GM19023 (cell line): Measurements from ENCODE around the gene CCDC70.

Experiments
- ATAC-seq: cut with Tn5 transposase; IDR thresholded peaks from one replicate; pipeline ENCODE4 v1.9.1; 2021; ENCODE audit warnings: mild to moderate bottlenecking, moderate library complexity; ENCODE audit not compliant: unreplicated experiment

Gene CCDC70

DNA sequence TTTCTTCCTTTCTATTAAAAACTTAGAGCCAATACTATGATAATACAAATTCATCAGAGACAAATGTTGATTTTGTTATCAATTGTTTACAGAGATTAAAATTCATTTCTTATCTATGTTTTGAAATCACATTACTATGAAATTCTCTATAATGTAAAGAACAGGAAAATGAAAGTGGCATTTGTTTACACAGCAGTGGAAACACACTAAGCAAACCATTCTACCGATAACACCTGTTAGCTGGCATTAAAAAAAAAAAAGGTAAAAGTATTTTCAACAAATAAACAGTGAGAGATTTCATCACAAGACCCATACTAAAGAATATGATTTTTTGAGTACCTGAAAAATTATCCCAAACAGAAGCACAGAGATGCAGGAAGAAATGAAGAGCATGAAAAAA is 4.8 kb upstream of the CCDC70 start:
- no peak for ATAC-seq

DNA sequence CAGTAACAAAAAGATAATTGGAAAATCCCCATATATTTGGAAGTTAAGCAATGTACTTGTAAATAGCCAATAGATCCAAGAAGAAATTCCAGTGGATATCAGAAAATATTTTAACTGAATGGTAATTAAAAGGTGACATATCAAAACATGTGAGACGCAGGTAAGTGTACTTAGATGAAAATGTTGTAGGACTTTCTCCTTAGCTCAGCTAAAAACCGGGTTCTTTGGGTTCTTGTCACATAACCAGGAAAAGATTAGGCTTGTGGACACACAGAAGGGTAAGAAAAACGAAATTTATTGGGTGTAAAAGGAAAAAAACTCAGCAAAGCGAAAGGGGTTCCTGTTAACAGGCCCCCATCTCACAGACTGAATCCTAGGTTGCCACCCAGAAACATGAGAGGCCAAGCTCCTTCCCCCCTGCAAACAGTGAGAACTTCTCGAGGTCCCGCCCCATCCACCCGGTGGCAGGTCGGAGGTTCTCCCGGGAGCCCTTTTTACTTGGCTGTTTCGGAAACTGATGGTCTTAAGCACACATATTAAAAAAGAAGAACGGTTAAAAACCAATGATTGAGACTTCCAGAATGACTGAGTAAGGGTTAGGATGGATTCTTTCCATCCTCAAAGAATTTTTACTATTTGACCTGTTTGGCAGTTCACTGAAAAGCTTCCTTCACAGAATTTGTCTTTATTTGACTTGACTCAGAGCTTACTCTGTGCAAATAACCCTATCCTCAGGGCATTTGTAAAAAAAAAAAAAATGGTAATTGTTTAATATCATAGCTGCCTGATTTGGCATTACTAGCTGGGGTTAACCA is 3.1 kb upstream of the CCDC70 start:
- no peak for ATAC-seq

DNA sequence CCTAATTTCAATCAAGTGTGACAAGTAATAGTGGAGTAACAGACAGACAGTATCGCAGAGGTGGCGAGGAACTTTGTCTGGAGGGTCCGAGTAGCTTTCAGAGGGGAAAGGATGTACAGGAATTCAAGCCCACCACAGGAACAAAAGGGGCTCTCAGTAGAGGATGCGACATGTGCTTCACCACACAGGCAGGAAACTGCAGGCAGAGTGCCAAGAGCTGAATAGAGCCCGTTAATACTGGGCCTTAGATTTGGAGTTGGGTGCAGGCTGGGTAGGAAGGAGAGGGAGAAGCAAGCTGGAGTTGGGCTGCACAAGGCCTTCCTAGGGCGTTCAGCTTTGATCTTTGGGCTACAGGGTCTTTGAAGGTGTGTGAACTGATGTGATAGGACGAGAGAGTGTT is 1.2 kb downstream of the CCDC70 start:
- ATAC-seq: no peak

DNA sequence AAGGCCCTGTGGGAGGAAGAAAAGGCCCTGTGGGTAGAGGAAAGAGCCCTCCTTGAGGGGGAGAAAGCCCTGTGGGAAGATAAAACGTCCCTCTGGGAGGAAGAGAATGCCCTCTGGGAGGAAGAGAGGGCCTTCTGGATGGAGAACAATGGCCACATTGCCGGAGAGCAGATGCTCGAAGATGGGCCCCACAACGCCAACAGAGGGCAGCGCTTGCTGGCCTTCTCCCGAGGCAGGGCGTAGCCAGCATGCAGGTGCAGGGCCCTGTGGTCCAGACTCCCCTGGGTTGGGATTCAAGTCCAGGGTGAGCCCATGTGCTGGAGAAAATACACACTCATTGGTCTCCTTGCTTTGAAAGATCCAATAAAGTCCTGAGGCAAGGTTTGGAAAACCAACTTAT is 4.1 kb downstream of the CCDC70 start:
- no peak for ATAC-seq

DNA sequence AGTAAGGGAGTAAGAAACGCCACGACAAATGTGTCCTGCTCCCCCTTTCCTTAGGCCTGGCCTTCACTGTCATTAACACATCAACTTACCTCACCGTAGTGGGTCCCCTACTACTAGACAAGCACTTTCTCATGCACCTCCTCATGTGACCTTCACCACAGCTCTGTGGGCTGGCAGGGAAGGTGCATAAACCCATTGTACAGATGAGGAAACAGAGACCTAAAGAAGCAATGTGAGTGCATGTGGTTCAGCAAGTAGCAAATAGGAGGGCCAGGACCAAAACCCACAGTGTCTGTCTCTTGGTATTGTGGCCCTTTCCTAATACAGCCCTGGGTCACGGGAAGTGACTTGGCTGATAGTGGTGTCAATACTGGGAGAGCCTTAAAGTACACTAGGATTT is 5.3 kb downstream of the CCDC70 start:
- no peak for ATAC-seq

DNA sequence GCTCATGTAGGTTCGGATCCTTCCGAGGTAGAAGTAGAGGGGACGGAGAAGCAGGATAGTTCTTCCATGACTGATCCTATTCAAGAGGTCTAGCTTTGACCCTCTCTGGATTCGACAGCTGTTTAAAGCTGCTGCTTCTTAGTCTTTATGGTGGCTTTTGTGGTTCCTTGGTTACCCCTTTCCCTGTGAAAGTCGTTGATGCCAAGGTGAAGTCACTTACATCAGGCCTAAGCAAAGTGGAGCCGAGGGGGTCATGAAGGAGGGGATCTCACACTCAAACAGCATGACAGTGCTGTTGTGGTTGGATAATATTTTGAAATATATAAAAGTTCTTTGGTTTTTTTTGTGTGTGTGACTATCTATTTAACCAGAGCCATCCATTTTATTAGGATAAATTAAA is 8.1 kb downstream of the CCDC70 start:
- ATAC-seq: no peak

DNA sequence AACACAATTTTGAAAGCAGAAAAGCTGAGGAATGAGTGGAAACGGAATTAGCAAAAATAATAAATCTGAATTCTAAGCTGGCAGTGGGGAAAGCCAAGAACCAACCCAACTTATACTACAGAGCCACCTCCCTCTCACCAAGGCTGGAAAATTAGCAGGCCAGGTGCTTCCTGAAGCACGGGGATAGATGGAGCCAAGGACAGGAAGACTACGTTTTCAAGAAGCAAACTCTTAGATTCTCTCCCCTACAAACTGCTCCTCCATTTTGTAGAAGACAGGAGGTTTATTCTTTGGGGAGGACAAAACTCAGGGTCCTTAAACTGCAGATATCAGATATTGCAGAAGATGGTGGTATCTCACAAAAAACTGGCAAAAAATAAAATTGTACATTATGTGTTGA is 8.8 kb downstream of the CCDC70 start:
- ATAC-seq: no peak

DNA sequence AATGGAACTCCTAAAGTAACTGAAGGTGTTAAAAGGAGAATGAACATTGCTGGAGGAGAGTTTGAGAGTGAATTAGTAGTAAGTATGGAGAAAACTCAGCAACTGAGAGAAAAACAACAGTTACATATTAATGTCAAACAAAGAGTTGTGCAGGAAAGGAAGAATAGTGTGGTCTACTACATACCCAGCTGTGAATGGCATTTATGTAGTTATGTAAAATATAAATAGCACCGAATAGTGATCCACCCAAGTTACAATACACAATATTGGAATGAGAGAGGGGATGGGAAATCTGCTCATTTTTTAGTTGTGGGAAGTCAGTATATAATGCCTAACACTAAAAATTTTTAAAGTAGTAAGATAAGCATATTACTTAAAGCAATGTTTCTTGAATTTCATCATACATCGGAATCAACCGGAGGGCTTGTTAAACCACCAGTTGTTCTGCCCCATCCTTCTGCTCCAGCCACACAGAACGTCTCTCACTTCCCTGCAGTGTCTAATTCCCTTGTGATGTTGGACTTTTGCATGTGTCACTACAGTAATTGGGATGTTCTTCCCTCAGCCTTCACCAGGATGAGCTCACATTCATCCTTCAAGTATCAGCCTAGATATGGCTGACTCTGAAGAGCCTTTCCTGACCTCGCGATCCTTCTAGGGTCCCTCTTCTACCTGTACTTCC is 11.5 kb downstream of the CCDC70 start:
- no peak for ATAC-seq

DNA sequence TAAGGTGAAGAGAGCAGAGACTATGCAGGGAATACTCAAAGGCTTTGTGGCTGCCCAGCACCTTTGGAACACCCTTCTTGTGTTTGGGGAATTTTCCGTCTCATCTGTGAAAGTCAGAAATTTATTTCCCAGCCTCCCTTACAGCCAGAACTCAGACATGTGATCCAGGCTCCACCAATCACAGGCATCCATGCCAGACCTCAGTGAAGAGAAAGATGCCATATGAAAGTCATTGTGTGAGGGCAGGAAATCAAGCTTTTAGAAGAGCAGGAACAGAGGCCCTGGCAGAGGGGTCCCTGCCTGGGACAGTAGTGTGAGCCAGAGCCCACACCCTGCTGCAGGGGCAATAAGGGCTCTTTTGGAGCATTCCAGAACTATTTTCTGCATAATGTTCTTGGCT is 12.1 kb downstream of the CCDC70 start:
- ATAC-seq: no peak

DNA sequence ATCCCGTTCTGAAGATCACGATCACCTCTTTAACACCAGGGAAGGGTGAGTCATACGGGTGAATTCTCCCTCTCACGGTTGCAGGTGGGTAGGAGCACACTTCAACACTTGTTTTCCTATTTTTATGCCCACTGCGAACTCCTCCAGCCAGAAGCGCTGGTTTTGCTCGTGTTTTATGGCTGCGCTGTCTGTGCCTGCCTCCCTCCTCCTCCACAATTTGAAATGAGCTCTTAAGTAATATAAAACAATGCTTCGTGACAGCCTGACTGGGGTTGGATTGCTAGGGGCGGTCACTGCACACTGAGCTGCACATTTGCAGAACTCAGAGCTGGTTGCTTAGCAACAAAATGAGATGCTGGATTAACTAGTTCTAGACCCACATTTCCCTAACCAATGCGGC is 12.9 kb downstream of the CCDC70 start:
- no peak for ATAC-seq

DNA sequence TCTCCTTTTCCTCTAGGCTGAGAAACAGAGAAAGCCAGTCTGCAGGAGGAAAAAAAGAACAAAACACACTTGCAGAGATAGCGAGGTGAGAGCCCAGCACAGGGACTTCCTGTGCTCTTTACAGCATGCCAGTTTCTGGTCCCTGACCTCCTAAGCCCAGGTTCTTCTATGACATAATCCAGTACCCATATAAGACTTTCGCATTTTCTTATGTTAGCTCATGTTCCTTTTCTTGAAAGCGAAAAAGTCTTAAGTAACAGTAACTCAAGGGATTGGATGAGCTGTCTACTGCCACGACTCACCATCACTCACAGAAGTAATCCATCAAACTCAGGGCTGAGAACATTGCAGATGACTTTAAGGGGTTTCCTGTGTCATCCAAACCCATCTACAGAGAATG is 17.4 kb downstream of the CCDC70 start:
- no peak for ATAC-seq

DNA sequence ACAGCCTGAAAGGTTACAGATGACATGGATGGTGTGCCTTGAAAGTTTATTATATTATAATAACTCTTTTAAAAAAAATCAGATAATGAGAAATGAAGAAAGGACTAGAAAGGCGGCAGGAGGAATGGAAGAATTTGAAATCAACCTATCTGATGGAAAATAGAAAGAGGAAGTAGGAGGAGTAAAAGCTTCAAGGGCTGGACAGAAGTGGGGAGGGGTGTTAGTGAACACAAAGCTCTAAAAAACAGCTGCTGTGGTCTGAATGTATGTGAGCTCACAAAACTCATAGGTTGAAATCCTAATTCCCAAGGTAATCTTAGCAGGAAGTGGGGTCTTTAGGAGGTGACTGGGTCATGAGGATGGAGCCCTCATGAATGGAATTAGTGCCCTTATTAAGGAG is 19.5 kb downstream of the CCDC70 start:
- ATAC-seq: no peak

DNA sequence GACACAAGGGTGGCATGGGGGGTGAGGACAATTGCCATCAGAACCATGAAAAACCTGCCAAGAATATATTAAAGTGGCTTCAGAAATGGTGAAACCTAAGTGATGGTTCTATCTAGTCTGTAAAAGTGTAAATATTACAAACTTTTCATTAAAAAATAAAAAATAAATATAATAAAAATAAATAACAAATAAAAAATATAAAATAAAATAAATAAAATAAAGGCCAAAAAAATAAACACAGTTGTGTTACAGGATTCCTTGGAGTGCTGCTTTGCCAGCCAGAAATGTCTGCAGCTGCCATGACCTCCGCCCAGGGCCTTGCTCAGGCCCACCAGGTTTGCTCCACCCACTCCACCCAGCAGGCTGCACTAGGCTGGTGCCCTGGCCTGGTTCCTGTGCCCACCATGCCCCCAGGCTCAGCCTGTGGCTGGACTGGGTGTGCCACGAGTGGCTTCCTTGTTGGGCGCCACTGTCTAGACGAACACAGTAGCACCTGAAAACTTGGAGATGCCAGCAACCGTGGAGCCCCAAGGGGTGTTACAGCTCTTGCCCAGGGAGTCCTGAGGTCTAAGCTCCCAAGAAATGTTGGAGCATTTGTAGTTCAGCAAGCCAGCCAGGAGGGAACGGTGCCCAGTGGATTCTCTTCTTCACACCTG is 20.9 kb downstream of the CCDC70 start:
- ATAC-seq: no peak

DNA sequence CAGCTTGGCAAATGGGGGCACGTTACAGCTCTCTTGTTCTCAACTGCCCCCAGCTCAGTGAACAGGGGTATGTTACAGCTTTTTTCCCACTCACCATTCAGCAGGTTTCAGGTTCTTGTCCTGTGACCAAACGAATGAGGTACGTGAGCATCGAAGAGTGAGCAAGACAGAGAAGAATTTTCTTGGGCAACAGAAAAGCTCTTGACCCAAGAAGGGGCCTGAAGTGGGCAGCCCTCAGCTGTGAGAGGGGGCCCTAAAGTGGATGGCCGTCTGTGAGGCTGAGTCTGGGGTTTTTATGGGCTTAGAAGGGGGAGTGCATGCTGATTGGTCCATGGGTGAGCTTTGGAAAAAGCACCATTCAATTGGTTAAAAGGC is 21.4 kb downstream of the CCDC70 start:
- ATAC-seq: no peak

DNA sequence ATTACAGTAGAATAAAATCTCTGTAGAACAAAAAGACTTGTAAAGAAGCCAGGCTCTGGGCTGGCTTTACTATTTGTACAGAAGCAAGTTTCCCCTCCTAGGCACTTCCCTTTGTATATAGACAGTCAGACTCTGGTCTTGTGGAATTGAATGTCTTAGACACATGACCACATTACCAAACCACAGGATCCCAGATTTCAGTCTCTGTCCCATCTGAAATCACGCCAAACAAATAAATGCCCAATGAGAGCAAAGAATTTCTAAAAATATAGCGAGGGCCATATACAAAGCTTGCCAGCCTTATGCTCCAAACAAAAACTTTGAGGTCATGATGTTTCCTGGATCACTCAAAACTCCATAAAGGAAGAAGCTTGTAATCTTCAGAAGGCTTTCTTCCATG is 23.9 kb downstream of the CCDC70 start:
- ATAC-seq: no peak

DNA sequence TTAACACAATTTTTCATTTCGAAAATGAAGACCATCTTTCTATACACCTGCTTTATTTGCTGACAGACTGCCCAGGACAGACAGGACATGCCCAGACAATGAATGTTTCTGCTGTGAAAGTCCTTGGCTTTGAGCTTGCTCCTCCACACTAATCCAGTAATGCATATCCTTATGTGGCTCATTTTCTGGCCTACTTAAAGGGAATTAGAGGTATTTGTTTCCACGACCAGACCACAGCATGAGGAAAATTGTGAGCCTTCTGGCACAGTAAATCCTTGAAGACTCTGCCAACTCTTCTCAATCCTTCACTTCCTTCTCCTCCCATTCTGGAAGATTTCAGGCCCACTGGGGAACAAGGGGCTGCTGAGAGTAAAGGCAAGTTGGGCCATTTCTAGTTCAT is 25.7 kb downstream of the CCDC70 start:
- no peak for ATAC-seq

DNA sequence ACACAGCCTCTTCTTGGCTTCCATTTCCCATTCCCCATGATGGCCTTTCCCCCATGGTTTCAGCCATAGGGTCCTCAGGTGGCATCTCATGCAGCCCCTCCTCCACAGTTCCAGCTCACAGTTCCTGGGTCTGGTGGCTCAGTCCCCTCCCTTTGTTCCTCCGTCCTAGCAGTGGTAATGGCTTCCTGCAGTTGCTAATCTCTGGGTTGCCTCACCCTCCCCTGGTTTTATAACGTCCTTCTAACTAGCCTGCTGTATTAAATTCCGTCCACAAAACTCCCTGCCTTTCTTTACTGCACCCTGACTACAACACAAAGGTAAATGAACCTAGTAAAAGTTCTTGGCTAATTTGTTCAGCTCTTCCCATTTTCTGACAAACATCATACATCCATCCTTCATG is 30.9 kb downstream of the CCDC70 start:
- ATAC-seq: no peak

DNA sequence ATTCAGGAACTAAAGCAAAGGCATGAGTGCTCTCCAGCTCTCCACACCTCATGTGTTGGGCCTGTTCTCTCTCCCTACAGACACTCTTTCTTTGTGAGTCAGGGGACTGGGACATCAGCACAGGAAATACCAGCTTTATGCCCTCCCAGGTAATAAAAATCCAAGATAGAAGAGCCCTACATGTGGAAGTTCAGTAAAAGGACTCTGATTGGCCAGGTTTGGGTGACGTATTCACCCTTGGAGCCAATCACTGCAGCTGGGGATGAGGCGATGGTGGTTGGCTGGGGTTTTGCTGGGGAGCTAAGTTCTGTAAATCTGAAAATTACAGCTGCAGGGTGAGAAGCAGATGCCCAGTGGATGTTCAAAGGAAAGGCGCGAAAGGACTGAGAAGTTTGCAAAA is 32.5 kb downstream of the CCDC70 start:
- ATAC-seq: no peak

DNA sequence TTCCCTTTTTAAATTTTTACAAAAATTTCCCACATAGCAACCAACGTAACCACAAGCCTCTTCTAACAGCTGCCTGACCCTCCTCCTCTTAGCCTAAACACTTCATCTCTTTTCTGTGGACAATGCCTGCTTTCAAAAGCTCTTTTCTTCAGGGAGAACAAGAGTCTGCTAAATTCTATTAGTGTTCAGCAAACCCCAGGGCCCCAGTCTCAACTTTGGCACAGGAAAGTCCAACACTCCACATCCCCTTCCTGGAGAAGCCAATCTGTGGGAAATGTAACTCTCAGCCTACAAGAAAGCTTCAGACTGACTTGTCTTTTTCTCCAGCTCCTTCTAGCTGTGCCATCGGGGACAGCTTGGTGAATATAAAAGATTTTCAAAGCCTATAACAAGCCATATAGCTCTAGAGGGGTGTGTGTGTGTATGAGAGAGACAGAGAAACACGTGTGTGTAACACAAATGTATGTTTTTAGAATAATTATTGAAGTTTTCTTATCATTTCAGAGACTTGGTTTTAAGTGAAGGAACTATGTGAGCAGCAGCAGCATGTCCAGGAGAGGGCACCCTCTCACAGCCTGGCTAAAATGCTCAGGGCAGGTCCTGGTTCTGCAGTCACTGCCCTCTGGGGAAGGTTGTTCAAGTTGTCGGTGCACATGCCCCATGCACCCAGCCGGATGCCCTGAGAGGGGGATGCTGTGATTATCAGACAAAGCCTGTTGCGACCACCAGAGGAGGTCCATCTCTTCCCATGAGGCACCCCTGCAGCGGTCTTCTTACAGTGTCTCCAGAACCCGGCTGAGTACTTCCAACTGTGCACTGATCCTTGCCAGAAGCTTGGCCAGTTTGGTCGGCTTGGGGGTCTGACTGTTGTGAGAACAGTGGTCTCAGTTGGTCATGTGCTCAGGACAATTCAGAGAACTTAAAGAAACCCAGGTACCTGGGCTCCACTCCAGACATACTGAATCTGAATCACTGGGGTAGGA is 34.4 kb downstream of the CCDC70 start:
- ATAC-seq: peak; percentile 72

DNA sequence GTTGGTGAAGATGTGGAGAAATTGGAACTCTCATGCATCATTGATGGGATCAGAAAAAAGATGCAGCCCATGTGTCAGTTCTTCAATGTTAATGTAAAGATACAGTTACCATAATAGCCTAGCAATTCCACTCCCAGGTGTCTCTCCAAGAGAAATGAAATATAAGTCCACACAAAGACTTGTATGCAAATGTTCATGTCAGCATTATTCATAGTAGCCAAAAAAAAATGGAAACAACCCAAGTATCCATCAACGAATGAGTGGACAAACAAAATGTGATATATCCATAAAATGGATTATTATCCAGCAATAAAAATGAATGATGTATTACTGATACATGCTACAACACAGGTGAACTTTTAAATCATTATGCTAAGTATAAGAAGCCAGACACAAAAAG is 38.7 kb downstream of the CCDC70 start:
- ATAC-seq: no peak

DNA sequence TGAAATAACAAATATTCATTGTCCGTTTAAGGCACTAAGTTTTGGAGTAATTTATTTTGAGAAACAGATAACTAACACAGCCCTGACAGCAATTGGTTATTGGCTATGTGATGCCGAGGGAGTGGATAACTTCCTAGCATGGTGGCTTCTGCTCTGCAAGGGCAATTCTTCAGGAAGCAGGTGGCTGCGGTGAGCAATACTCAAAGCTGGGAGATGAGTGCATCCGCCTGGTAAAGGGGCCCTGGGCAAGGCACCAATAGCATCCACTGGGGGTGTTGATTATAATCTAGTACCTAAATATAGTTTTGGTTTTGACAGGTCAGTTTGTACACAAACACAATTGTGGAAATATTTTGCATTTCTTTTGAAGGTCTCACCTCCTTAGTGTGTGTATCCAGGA is 41.0 kb downstream of the CCDC70 start:
- ATAC-seq: no peak
